Calu3 (cell line): ENCODE measurements around the gene CAMSAP1. TPM values are rescaled to one million over a fixed set of nuclear protein-coding genes. Genes with fewer than 3 reads are reported as not detected.

Source experiments
- BruUV-seq: library from RNA; stranded (reverse); fragments of 400-500 nt; replicated peaks from 2 replicates; lab custom pipeline; 2021; lab: Mats Ljungman, UMichigan
- CTCF ChIA-PET: fragments of 300-600 bp; sonication (Branson Sonifier 250); formaldehyde crosslinking; loops from one replicate; lab custom pipeline; 2022; ENCODE audit warnings: antibody characterized with exemption; lab: Charles Lee
- DNase-seq: peaks from one replicate; pipeline ENCODE4 v3.0.0; 2022
- H3K27ac Mint-ChIP-seq: one replicate; pipeline ENCODE4 v1.8.0; 2022; ENCODE audit warnings: mixed read lengths; ENCODE audit not compliant: unreplicated experiment
- H3K27me3 Mint-ChIP-seq: one replicate; pipeline ENCODE4 v1.8.0; 2022; ENCODE audit warnings: mixed read lengths; ENCODE audit not compliant: unreplicated experiment
- H3K36me3 Mint-ChIP-seq: one replicate; pipeline ENCODE4 v1.8.0; 2022; ENCODE audit warnings: mild to moderate bottlenecking, moderate library complexity, mixed read lengths; ENCODE audit not compliant: insufficient read depth, unreplicated experiment
- H3K4me1 Mint-ChIP-seq: one replicate; pipeline ENCODE4 v1.8.0; 2022; ENCODE audit warnings: mild to moderate bottlenecking, low read depth, mixed read lengths; ENCODE audit not compliant: unreplicated experiment
- H3K4me3 Mint-ChIP-seq: one replicate; pipeline ENCODE4 v1.8.0; 2022; ENCODE audit warnings: mild to moderate bottlenecking, low read depth, moderate library complexity, mixed read lengths; ENCODE audit not compliant: unreplicated experiment
- H3K9me3 Mint-ChIP-seq: one replicate; pipeline ENCODE4 v1.8.0; 2022; ENCODE audit warnings: low read depth, mixed read lengths; ENCODE audit not compliant: unreplicated experiment
- intact Hi-C: fragments of 100-400 bp; cut with micrococcal nuclease; formaldehyde crosslinking; loops from one replicate; pipeline ENCODE4 v1.10.0; 2022; ENCODE audit not compliant: unreplicated experiment
- total RNA-seq: library from RNA; stranded (reverse); gene quantifications from 2 replicates; pipeline ENCODE4 v1.2.3, GENCODE V29; 2022
- TF ChIP-seq, protein P1 (sequence below): fragments of 200-600 bp; IDR thresholded peaks from one replicate; pipeline ENCODE4 v1.8.0; 2022; ENCODE audit warnings: antibody characterized with exemption; ENCODE audit not compliant: unreplicated experiment

Gene CAMSAP1
- total RNA-seq, 1 experiment from 2014 or later: 28.1 TPM

- Mint-ChIP-seq H3K9me3 (no peaks in the 10 kb centered on the region), H3K36me3 (peaks cover 18% of the 10 kb centered on the region), H3K4me3 (no peak overlapping the region), H3K27me3 (no peaks in the 10 kb centered on the region), H3K27ac (no peak overlapping the region), H3K4me1 (no peaks in the 10 kb centered on the region)
- TF ChIP-seq, protein P1, sequence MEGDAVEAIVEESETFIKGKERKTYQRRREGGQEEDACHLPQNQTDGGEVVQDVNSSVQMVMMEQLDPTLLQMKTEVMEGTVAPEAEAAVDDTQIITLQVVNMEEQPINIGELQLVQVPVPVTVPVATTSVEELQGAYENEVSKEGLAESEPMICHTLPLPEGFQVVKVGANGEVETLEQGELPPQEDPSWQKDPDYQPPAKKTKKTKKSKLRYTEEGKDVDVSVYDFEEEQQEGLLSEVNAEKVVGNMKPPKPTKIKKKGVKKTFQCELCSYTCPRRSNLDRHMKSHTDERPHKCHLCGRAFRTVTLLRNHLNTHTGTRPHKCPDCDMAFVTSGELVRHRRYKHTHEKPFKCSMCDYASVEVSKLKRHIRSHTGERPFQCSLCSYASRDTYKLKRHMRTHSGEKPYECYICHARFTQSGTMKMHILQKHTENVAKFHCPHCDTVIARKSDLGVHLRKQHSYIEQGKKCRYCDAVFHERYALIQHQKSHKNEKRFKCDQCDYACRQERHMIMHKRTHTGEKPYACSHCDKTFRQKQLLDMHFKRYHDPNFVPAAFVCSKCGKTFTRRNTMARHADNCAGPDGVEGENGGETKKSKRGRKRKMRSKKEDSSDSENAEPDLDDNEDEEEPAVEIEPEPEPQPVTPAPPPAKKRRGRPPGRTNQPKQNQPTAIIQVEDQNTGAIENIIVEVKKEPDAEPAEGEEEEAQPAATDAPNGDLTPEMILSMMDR: no peak
- intact Hi-C loops: no loop called here
- CTCF ChIA-PET: no interaction called here
- BruUV-seq: no TSS peak
- no peak for DNase-seq
Observed at GRCh38 chr9:135809166-135809565, 98.2 kb downstream of the CAMSAP1 start.

DNA sequence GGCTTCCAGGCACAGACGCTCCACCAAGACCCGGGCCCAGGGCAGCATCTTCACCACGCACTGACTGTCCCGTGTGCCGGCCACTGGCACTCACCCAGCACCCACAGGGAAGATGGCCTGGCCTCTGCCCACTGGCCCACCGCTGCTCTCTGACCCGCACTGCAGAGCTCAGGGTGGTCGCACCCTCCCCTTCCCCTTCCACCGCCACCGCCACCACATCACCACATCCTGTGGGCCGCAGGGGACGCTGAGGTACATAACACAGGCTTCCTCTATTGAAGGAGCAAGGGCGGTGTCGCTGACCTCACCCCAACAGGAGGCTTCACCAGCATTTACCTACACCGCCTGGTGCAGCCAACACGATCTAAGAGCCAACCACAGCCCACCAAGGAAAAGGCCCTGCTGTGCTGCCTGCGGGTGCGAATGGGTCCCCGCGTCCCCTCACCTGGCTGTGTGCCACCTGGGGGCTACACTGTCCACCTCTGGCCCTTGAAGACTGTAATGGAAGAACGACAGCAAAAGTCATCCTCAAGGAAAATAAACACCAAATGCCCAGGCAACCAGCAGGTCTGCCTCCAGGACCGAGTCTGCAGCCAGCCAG, 101.8 kb downstream of the CAMSAP1 start:
- BruUV-seq: no TSS peak
- Mint-ChIP-seq H3K4me1 (no peaks in the 10 kb centered on the region), H3K9me3 (no peaks in the 10 kb centered on the region), H3K36me3 (peaks cover 8% of the 10 kb centered on the region), H3K27me3 (no peaks in the 10 kb centered on the region), H3K27ac (no peak overlapping the region), H3K4me3 (no peak overlapping the region)
- intact Hi-C loops: no loop called here
- DNase-seq: no peak
- CTCF ChIA-PET: no interaction called here
- TF ChIP-seq, protein P1: no peak

- CTCF ChIA-PET: no interaction called here
- Mint-ChIP-seq H3K4me3 (no peak overlapping the region), H3K36me3 (peaks cover under 1% of the 10 kb centered on the region), H3K4me1 (no peaks in the 10 kb centered on the region), H3K9me3 (no peaks in the 10 kb centered on the region), H3K27me3 (no peaks in the 10 kb centered on the region), H3K27ac (no peak overlapping the region)
- intact Hi-C loops: no loop called here
- BruUV-seq: no TSS peak
- TF ChIP-seq, protein P1: no peak
- DNase-seq: no peak
Observed at GRCh38 chr9:135804581-135805421, 102.5 kb downstream of the CAMSAP1 start.

DNA sequence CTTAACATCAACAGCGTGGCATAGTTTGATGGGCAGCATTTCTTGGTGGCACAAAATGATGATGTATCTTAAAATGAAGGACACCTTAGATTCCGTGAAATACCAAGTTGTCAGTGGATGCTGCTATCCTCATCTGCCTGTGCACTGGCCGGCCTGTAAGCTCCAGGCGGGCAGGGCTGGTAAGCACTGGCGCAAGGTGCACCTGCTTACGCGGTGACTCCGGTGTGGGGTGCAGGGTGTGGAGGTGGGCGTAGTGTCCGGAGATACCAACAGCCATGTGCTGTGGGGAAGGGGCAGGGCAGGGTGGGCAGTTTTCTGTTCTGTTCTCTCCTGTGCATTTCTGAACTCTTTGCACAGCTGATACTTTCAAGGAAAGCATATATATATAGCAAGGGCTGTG, 103.9 kb downstream of the CAMSAP1 start:
- Mint-ChIP-seq H3K9me3 (no peaks in the 10 kb centered on the region), H3K27ac (no peak overlapping the region), H3K36me3 (no peaks in the 10 kb centered on the region), H3K27me3 (no peaks in the 10 kb centered on the region), H3K4me1 (no peaks in the 10 kb centered on the region), H3K4me3 (no peak overlapping the region)
- intact Hi-C loops: no loop called here
- BruUV-seq: no TSS peak
- CTCF ChIA-PET: no interaction called here
- TF ChIP-seq, protein P1: no peak
- DNase-seq: no peak
